ENCODE measurements around the gene PRM1. TPM values are rescaled to one million over a fixed set of nuclear protein-coding genes. Genes with fewer than 3 reads are reported as not detected.
"Not testable (repeated sequence)": the region's sequence is repeated elsewhere in the genome, so short reads cannot be mapped to it uniquely, and the experiment has no call there.

The PRM1 gene
- total RNA-seq, 1 experiment from 2014 or later: not detected

DNA sequence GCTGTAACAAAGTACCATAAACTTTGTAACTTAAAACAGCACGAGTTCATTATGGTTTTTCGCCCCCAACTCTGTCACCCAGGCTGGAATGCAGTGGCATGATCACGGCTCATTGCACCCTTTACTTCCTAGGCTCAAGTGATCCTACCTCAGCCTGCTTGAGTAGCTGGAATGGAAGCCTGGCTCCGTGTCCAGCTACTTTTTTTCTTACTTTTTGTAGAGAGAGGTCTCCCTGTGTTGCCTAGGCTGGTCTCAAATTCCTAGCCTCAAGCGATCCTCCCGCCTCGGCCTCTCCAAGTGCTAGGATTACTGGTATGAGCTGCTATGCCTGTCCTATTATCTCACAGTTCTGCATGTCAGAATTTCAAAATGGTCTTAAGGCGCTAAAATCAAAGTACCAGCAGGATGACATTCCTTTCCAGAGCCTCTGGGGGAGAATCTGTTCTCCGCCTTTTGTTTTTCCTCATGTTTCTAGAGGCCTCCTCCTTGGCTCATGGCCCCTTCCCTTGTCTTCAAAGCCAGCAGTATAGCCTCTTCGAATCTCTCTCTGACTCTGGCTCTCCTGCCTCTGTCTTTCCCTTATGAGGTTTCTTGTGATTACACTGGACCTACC, 10.1 kb upstream of the PRM1 start:
- in situ Hi-C loops (cut with HindIII; ENCODE audit: low pct_unique_long_range_greater_than_20kb, low sequenced_read_pairs) (no loop called here), intact Hi-C loops (cut with micrococcal nuclease; ENCODE audit: unreplicated experiment) (no loop called here)
- TF ChIP-seq, protein P1, sequence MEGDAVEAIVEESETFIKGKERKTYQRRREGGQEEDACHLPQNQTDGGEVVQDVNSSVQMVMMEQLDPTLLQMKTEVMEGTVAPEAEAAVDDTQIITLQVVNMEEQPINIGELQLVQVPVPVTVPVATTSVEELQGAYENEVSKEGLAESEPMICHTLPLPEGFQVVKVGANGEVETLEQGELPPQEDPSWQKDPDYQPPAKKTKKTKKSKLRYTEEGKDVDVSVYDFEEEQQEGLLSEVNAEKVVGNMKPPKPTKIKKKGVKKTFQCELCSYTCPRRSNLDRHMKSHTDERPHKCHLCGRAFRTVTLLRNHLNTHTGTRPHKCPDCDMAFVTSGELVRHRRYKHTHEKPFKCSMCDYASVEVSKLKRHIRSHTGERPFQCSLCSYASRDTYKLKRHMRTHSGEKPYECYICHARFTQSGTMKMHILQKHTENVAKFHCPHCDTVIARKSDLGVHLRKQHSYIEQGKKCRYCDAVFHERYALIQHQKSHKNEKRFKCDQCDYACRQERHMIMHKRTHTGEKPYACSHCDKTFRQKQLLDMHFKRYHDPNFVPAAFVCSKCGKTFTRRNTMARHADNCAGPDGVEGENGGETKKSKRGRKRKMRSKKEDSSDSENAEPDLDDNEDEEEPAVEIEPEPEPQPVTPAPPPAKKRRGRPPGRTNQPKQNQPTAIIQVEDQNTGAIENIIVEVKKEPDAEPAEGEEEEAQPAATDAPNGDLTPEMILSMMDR (IDR thresholded peaks at IDR 0.05): no peak
- no peak for TF ChIP-seq TCF7L2 (IDR thresholded peaks at IDR 0.05; ENCODE audit: low read depth, low read length)
- TF ChIP-seq, protein P2, sequence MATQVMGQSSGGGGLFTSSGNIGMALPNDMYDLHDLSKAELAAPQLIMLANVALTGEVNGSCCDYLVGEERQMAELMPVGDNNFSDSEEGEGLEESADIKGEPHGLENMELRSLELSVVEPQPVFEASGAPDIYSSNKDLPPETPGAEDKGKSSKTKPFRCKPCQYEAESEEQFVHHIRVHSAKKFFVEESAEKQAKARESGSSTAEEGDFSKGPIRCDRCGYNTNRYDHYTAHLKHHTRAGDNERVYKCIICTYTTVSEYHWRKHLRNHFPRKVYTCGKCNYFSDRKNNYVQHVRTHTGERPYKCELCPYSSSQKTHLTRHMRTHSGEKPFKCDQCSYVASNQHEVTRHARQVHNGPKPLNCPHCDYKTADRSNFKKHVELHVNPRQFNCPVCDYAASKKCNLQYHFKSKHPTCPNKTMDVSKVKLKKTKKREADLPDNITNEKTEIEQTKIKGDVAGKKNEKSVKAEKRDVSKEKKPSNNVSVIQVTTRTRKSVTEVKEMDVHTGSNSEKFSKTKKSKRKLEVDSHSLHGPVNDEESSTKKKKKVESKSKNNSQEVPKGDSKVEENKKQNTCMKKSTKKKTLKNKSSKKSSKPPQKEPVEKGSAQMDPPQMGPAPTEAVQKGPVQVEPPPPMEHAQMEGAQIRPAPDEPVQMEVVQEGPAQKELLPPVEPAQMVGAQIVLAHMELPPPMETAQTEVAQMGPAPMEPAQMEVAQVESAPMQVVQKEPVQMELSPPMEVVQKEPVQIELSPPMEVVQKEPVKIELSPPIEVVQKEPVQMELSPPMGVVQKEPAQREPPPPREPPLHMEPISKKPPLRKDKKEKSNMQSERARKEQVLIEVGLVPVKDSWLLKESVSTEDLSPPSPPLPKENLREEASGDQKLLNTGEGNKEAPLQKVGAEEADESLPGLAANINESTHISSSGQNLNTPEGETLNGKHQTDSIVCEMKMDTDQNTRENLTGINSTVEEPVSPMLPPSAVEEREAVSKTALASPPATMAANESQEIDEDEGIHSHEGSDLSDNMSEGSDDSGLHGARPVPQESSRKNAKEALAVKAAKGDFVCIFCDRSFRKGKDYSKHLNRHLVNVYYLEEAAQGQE (IDR thresholded peaks at IDR 0.05; ENCODE audit: insufficient read depth in 1 of 2, low read depth in 2 of 2, low read length in 1 of 2): no peak
- no peak for TF ChIP-seq POLR2AphosphoS5 (IDR thresholded peaks at IDR 0.05; ENCODE audit: low read depth, low read length)
- TF ChIP-seq SIN3A (IDR thresholded peaks at IDR 0.05; ENCODE audit: borderline replicate concordance, insufficient read depth, low read depth, low read length): no peak
- no peak for ATAC-seq
- H3K36me3 ChIP-seq (ENCODE audit: control insufficient read depth, insufficient read depth, low read length): no peaks in the 10 kb centered on the region
- H3K4me1 ChIP-seq (ENCODE audit: control insufficient read depth, insufficient read depth, low read length): no peaks in the 10 kb centered on the region
- no peaks in the 10 kb centered on the region for H3K9me3 ChIP-seq (ENCODE audit: control insufficient read depth, insufficient read depth, low read depth, low read length)
- H3K27me3 ChIP-seq (ENCODE audit: control insufficient read depth, insufficient read depth, low read length): no peaks in the 10 kb centered on the region
- no peak for DNase-seq (ENCODE audit: low read depth, low spot score)
- no peak overlapping the region for H3K4me3 ChIP-seq (ENCODE audit: low read depth in 2 of 2, low read length in 2 of 2)
- BruUV-seq (replicated peaks): no TSS peak
- H3K27ac ChIP-seq (ENCODE audit: low read length): no peak overlapping the region
- ChIA-PET POLR2A (no interaction called here), CTCF (no interaction called here)

DNA sequence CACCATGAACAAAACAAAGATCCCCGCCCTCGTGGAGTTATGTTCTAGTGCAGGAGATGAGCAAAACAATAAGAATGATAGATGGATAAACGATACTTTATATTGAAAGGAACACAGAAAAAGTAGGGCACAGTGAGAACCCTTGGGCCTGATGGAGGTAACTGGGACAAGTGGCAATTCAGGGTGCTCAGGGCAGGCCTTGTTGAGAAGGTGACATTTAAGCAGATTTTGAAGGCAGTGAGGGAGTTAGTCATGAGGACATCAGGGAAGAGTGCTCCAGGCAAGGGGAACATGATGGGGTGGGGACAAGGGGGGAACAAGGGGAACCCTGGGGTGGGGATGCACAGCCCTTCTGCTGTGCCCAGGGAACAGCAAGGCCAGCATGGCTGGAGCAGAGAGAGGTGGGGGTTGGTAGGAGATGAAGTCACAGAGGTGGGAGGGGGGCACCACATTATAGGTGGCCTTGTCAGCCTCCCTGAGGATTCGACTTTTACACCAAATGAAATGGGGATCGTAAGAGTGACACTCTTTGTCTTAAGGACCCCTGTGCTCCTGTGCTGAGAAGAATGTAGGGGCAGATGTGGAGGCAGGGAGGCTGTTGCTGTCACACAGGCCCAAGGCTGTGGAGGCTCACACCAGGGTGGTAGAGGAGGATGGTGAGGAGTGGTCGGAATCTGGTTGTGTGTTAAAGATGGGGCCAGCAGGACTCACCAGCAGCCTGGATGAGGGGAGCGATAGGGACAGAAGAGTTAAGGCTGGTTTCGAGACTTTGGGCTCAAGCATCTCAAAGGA, 9.2 kb upstream of the PRM1 start:
- DNase-seq (ENCODE audit: low read depth, low spot score) (no peak), ATAC-seq (no peak)
- no peaks in the 10 kb centered on the region for H3K27me3 ChIP-seq (ENCODE audit: control insufficient read depth, insufficient read depth, low read length)
- ChIA-PET CTCF (no interaction called here), POLR2A (no interaction called here)
- no TSS peak for BruUV-seq (replicated peaks)
- no peaks in the 10 kb centered on the region for H3K9me3 ChIP-seq (ENCODE audit: control insufficient read depth, insufficient read depth, low read depth, low read length)
- TF ChIP-seq, protein P1 (IDR thresholded peaks at IDR 0.05): no peak
- TF ChIP-seq, protein P2 (IDR thresholded peaks at IDR 0.05; ENCODE audit: insufficient read depth in 1 of 2, low read depth in 2 of 2, low read length in 1 of 2): no peak
- TF ChIP-seq TCF7L2 (IDR thresholded peaks at IDR 0.05; ENCODE audit: low read depth, low read length) (no peak), POLR2AphosphoS5 (IDR thresholded peaks at IDR 0.05; ENCODE audit: low read depth, low read length) (no peak), SIN3A (IDR thresholded peaks at IDR 0.05; ENCODE audit: borderline replicate concordance, insufficient read depth, low read depth, low read length) (no peak)
- no peaks in the 10 kb centered on the region for H3K36me3 ChIP-seq (ENCODE audit: control insufficient read depth, insufficient read depth, low read length)
- H3K4me1 ChIP-seq (ENCODE audit: control insufficient read depth, insufficient read depth, low read length): no peaks in the 10 kb centered on the region
- H3K4me3 ChIP-seq (ENCODE audit: low read depth in 2 of 2, low read length in 2 of 2): no peak overlapping the region
- intact Hi-C loops (cut with micrococcal nuclease; ENCODE audit: unreplicated experiment) (no loop called here), in situ Hi-C loops (cut with HindIII; ENCODE audit: low pct_unique_long_range_greater_than_20kb, low sequenced_read_pairs) (no loop called here)
- no peak overlapping the region for H3K27ac ChIP-seq (ENCODE audit: low read length)

DNA sequence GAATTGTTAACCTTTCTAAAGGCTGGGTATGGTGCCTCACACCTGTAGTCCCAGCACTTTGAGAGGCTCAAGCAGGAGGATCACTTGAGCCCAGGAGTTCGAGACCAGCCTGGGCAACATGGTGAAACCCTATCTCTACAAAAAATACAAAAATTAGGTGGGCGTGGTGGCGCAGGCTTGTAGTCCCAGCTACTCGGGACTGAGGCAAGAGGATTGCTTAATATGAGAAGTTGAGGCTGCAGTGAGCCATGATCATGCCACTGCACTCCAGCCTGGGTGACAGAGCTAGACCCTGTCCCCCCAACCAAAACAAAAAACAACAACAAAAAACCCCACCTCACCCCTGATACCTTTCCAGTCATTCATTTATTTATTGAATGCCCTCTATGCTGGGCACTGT, 8.6 kb upstream of the PRM1 start:
- H3K4me3 ChIP-seq (ENCODE audit: low read depth in 2 of 2, low read length in 2 of 2); H3K27me3 ChIP-seq (ENCODE audit: control insufficient read depth, insufficient read depth, low read length); in situ Hi-C loops (cut with HindIII; ENCODE audit: low pct_unique_long_range_greater_than_20kb, low sequenced_read_pairs); DNase-seq (ENCODE audit: low read depth, low spot score); POLR2A ChIA-PET; CTCF ChIA-PET; H3K27ac ChIP-seq (ENCODE audit: low read length); H3K4me1 ChIP-seq (ENCODE audit: control insufficient read depth, insufficient read depth, low read length); ATAC-seq; H3K36me3 ChIP-seq (ENCODE audit: control insufficient read depth, insufficient read depth, low read length); H3K9me3 ChIP-seq (ENCODE audit: control insufficient read depth, insufficient read depth, low read depth, low read length); intact Hi-C loops (cut with micrococcal nuclease; ENCODE audit: unreplicated experiment); BruUV-seq (replicated peaks): not testable (repeated sequence)

Data from Panc1 (cell line).